Stimulated activated naive CD8-positive, alpha-beta T cell treated with anti-CD3 and anti-CD28 coated beads, Interleukin-15, amount 100 ng/mL, for 72 hours (primary cell): ENCODE results near the gene GBF1.

Source experiments
- ATAC-seq: fragments of 150-1000 bp; cut with Tn5 transposase; 2 replicates; pipeline ENCODE4 v1.10.0; 2021; ENCODE audit warnings: mild to moderate bottlenecking, moderate library complexity
- DNase-seq, 2 donors: peaks; one replicate each; pipeline ENCODE4 v3.0.0; 2021 to 2022
- H3K27ac Mint-ChIP-seq, 2 donors: one replicate each; pipeline ENCODE4 v1.8.0; 2022; ENCODE audit warnings: mild to moderate bottlenecking in 2 of 2, mixed read lengths in 2 of 2, moderate library complexity in 2 of 2
- H3K27me3 Mint-ChIP-seq: one replicate; pipeline ENCODE4 v1.8.0; 2022; ENCODE audit warnings: mixed read lengths
- H3K4me1 Mint-ChIP-seq: one replicate; pipeline ENCODE4 v1.8.0; 2022; ENCODE audit warnings: mild to moderate bottlenecking, mixed read lengths
- H3K4me3 Mint-ChIP-seq, 2 donors: one replicate each; pipeline ENCODE4 v1.8.0; 2022; ENCODE audit warnings: mild to moderate bottlenecking in 2 of 2, mixed read lengths in 2 of 2, moderate library complexity in 1 of 2
- H3K9me3 Mint-ChIP-seq, 2 donors: one replicate each; pipeline ENCODE4 v1.8.0; 2022; ENCODE audit warnings: mixed read lengths in 2 of 2

GBF1 gene

DNA sequence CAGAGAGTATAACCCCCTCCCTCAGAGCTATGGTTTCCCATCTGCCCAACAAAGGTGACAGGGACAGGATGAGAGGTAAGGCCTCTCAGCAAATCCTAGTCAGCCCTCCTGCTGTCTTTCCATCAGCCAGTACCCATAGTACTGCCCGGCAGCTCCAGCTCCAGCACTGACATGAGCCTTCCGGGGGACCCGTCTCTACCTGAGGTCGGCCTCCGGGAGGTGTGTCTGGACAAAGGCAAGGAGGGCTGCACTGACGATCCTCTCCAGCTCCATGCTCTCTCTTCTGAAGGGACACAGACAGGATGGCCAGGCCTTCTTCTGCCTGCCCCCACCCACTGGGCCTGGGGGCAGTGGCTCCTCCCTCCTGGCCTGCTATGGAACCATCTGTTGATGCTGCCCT, 179.6 kb downstream of the GBF1 start:
- H3K27me3 Mint-ChIP-seq: no peaks in the 10 kb centered on the region
- peaks cover 44% of the 10 kb centered on the region for H3K4me1 Mint-ChIP-seq
- H3K9me3 Mint-ChIP-seq: no peaks in the 10 kb centered on the region
- ATAC-seq: no peak
- DNase-seq: no peak
- H3K4me3 Mint-ChIP-seq: no peak overlapping the region
- no peak overlapping the region for H3K27ac Mint-ChIP-seq

DNA sequence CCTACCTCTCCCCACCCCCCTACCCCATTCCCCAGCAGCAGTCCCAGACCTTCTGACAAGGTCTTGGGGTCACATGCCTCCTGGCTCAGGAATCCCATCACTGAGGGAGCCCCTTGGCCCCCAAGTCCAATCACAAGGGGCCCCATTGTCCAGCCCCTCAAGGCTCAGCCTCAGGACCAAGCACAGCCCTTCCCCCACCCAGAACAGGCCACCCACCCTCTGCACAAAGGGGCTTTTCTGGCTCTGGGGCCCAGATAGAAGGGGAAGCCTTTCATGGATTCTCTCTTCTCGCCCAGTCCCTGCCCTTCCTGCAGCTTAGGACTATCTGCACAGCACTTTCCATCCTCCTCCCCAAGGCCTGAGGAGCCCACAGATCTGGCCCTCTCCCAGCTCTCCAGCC, 180.1 kb downstream of the GBF1 start:
- Mint-ChIP-seq H3K27me3 (no peaks in the 10 kb centered on the region), H3K27ac (no peak overlapping the region), H3K4me3 (no peak overlapping the region), H3K9me3 (no peaks in the 10 kb centered on the region), H3K4me1 (peaks cover 42% of the 10 kb centered on the region)
- ATAC-seq (no peak), DNase-seq (no peak)

DNA sequence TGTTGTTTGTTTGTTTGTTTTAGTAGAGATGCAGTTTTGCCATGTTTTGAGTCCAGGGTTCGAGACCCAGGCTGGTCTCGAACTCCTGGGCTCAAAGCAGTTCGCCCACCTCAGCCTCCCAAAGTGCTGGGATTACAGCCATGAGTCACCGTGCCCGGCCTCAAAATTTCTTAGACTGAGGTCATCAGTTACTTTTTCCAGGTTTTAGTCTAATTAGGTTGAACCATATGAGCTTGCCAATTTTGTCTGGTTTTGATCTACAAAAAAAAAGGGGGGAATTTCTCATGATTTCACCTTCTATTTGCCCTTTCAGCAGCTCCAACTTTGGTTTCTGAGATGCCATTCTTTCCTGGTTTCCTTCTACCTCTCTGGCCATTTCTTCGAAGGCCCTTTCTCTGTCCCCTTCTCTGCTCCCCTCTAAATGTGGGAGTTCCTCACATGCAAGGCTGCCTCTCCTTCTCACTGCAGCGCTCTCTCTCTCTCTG, 181.5 kb downstream of the GBF1 start:
- Mint-ChIP-seq H3K4me3 (no peak overlapping the region), H3K9me3 (no peaks in the 10 kb centered on the region), H3K27me3 (no peaks in the 10 kb centered on the region), H3K4me1 (peaks cover 49% of the 10 kb centered on the region), H3K27ac (peak overlapping the region in 1 of 2 donors; percentile 30)
- ATAC-seq: no peak
- no peak for DNase-seq

DNA sequence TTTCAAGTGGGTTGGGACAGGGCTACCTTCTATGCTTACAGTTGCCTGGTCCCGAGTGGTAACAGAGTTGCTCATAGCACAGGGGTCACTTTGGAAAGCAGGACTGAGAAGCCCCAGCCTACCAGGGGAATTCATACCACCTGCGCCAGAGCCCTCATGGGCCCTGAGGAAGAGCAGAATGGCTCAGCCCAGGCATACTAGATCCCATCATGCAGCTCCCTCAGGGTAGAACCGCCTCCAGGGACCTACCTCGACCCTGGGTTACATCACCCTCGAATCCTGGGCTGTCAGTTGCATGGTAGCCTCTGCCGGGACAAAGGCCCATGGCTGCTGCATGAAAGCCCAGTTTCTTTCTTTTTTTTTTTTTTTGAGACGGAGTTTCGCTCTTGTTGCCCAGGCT, 184.1 kb downstream of the GBF1 start:
- H3K27ac Mint-ChIP-seq: no peak overlapping the region
- ATAC-seq: no peak
- no peak for DNase-seq

DNA sequence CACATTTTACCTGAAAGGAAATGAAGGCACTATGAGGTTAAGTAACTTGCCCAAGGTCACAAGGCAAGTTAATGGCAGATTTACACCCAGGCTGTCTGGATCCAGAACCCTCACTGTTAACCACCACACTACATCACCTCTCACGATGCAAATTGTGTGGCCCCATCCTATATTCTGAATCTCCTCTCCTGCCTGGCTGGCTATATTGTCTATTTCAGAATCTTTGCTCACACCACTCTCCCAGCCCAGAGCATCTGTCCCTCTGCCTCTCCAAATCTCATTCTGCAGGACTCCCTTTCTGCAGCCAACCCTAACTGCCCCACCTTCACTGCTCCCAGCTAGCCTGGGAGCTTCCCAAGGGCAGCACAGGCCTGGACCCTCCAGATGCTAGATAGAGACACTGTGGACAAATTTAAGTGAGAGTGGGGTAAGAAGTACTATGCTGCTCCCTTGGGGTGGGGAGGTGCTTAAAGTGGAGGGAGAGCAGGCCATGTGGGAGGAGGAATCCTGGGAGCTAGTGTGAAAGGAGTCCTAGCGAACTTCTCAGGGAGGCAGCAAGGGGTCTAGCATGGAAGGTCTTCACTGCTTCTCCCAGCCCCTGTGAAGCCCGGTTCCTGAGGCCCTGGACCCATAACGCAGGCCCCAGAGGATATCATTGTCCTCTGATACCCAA, 186.3 kb downstream of the GBF1 start:
- H3K27me3 Mint-ChIP-seq: no peaks in the 10 kb centered on the region
- peak overlapping the region; percentile 94 to 97 for H3K27ac Mint-ChIP-seq
- DNase-seq (no peak), ATAC-seq (no peak)
- H3K9me3 Mint-ChIP-seq: no peaks in the 10 kb centered on the region
- H3K4me3 Mint-ChIP-seq: peak overlapping the region; percentile 89 to 90
- peaks cover 58% of the 10 kb centered on the region for H3K4me1 Mint-ChIP-seq

More for the DNA sequence above, 184.1 kb downstream of the GBF1 start:
- H3K27me3 Mint-ChIP-seq: no peaks in the 10 kb centered on the region
- H3K4me1 Mint-ChIP-seq: peaks cover 52% of the 10 kb centered on the region
- no peaks in the 10 kb centered on the region for H3K9me3 Mint-ChIP-seq
- H3K4me3 Mint-ChIP-seq: no peak overlapping the region
